ENCODE measurements around the gene MAPT.

MAPT gene

GRCh38 chr17:45948498-45948880, 54.1 kb downstream of the MAPT start:
- no peak for DNase-seq (ENCODE audit: extremely low read depth, low read depth)
- TF ChIP-seq, protein P1, sequence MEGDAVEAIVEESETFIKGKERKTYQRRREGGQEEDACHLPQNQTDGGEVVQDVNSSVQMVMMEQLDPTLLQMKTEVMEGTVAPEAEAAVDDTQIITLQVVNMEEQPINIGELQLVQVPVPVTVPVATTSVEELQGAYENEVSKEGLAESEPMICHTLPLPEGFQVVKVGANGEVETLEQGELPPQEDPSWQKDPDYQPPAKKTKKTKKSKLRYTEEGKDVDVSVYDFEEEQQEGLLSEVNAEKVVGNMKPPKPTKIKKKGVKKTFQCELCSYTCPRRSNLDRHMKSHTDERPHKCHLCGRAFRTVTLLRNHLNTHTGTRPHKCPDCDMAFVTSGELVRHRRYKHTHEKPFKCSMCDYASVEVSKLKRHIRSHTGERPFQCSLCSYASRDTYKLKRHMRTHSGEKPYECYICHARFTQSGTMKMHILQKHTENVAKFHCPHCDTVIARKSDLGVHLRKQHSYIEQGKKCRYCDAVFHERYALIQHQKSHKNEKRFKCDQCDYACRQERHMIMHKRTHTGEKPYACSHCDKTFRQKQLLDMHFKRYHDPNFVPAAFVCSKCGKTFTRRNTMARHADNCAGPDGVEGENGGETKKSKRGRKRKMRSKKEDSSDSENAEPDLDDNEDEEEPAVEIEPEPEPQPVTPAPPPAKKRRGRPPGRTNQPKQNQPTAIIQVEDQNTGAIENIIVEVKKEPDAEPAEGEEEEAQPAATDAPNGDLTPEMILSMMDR (IDR thresholded peaks at IDR 0.05; ENCODE audit: low read depth, low read length): no peak

DNA sequence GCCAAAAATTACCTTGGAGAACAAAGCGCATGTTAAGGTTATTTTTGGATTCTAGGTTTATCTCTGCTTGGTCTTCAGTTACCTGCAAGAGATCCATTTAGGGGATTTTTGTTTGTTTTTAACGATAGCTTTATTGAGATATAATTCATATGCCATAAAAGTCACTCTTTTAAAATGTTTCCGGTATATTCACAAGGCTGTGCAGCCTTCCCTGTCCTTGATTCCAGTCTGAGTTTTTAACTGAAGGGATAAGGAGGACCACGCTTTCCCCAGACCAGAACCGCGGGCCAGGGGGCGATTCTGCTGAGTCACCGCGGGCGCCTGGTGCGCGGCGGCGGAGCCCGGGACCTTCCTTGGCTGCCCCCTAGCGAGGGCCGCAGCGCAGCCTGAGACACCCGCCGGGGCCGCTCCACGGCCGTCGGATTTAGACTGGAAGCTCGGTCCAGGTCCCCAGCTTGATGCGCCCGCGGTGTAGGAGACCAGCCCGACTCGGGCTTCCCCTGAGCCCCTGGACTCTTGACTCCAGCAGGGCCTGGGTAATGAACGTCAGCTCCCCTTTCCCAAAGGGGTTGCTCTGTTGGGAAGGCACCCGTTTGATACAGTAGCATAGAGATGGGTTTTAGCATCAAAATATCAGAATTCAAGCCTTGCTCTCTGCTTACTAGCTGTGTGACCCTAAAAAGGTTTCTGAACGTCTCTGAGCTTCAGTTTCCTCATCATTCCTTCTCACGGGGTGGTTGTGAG, 54.7 kb downstream of the MAPT start:
- peak; percentile 12 for DNase-seq (ENCODE audit: extremely low read depth, low read depth)
- TF ChIP-seq, protein P1 (IDR thresholded peaks at IDR 0.05; ENCODE audit: low read depth, low read length): peak; percentile 69

DNA sequence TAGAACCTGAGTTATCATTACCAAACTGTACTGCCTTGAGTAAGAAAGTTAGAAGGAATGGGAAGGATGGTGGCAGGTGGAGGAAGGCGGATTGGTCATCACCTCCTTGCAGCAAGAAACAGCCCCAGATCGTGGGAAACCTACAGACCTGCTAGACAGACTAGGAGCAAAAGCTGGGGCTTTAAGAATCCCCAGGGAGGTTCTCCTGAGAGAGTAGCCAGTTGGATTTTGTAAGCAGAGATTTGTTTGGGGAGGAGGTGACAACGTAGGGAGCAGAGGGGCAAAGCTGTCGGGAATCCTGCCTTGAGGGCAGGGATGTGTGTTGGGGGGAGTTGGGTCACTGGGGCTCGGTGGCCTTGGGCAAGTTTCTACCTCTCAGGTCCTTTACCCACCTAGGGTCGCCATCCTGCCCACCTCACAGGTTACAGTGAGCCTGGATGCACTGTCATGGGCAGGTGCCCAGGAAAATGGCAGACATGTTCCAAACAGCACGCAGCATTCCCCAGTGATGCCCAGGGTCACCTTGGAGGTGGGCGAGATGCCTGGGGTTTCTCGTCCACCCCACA, 55.5 kb downstream of the MAPT start:
- TF ChIP-seq, protein P1 (IDR thresholded peaks at IDR 0.05; ENCODE audit: low read depth, low read length): no peak
- no peak for DNase-seq (ENCODE audit: extremely low read depth, low read depth)

DNA sequence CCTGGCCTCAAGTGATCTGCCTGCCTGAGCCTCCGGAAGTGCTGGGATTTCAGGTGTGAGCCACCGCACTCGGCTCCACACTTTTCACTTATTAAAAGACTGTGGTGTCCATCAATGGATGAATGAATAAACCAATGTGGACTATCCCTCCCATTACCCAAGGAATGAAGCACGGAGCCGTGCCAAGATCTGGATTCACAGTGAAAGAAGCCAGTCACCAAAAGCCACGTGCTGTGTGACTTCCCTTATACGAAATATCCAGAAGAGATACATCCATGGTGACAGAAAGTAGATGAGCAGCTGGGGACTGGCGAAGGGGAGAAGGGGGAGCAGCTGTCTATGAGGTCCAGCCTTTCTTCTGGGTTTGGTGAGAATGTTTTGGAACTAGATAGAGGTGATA, 56.5 kb downstream of the MAPT start:
- TF ChIP-seq, protein P1 (IDR thresholded peaks at IDR 0.05; ENCODE audit: low read depth, low read length): no peak

DNA sequence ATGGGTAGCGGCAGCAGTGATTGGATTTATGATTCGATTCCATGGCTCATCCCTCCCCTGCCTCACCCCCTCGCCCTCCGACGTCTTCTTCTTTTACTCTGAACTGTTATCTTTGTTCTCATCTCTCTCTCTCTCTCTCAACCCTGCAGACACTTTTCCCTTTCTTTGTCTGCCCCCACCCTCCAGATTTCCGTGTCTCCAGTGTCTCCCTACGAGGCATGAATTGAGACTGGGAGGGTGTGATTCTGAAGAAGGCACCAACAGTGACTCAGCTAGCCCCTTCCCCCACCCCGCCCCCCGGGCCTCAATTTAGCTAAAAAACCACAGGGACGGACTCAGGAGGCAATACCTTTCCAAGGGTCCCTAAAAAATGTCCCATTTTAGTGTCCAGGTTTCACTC, 57.0 kb downstream of the MAPT start:
- DNase-seq (ENCODE audit: extremely low read depth, low read depth): no peak
- TF ChIP-seq, protein P1 (IDR thresholded peaks at IDR 0.05; ENCODE audit: low read depth, low read length): no peak

More for the DNA sequence above, 56.5 kb downstream of the MAPT start:
- DNase-seq (ENCODE audit: extremely low read depth, low read depth): no peak

DNA sequence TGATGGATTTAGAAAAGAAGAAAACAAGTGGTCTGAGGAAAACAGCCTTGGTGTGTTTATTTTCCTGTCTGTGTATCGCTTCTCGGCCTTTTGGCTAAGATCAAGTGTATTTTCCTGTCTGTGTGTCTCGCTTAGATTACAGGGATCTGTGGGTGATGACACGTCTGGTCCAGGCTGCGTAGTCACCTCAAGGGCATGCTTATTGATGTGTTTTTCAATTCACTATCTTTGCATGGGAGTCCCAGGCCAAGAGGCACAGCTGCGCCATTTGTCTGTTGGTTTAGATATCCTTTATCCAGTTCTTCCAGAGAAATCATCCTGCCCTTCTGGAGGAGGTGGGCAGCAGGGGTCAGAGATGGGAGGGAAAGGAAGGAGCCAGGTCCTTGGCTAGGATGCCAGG, 57.6 kb downstream of the MAPT start:
- no peak for DNase-seq (ENCODE audit: extremely low read depth, low read depth)
- TF ChIP-seq, protein P1 (IDR thresholded peaks at IDR 0.05; ENCODE audit: low read depth, low read length): no peak

GRCh38 chr17:45952814-45953320, 58.5 kb downstream of the MAPT start:
- DNase-seq (ENCODE audit: extremely low read depth, low read depth): no peak
- TF ChIP-seq, protein P1 (IDR thresholded peaks at IDR 0.05; ENCODE audit: low read depth, low read length): no peak
